Aorta (tissue), 5 donors: ENCODE results near the gene BLTP3B. TPM values are rescaled to one million over a fixed set of nuclear protein-coding genes. Genes with fewer than 3 reads are reported as not detected.
A peak's percentile ranks its signal among the peaks of the same experiment; 100 is the strongest.

Experiments
- ATAC-seq: fragments of 200-7000 bp; cut with Tn5 transposase; one replicate; pipeline ENCODE4 v1.9.1; 2022; ENCODE audit warnings: moderate library complexity; ENCODE audit not compliant: low FRiP score
- DNase-seq, 2 donors: peaks; one replicate each; pipeline ENCODE4 v3.0.0-alpha.2; 2020
- H3K27ac ChIP-seq, 2 donors: one replicate each; pipeline ENCODE4 v1.5.1; 2013; ENCODE audit warnings: low read length in 2 of 2, mild to moderate bottlenecking in 2 of 2, moderate library complexity in 2 of 2, control low read depth in 1 of 2, inconsistent platforms in 1 of 2, low read depth in 1 of 2
- H3K27me3 ChIP-seq, 2 donors: one replicate each; pipeline ENCODE4 v1.6.1; 2013; ENCODE audit warnings: control low read depth in 1 of 2, low read length in 1 of 2, mild to moderate bottlenecking in 1 of 2, moderate library complexity in 1 of 2; ENCODE audit not compliant: insufficient read depth in 2 of 2, control insufficient read depth in 1 of 2
- H3K36me3 ChIP-seq, 2 donors: one replicate each; pipeline ENCODE4 v1.6.1; 2013; ENCODE audit warnings: control low read depth in 1 of 2, low read length in 1 of 2, mild to moderate bottlenecking in 1 of 2; ENCODE audit not compliant: insufficient read depth in 2 of 2, control insufficient read depth in 1 of 2
- H3K4me1 ChIP-seq, 2 donors: one replicate each; pipeline ENCODE4 v1.6.1; 2013; ENCODE audit warnings: low read length in 2 of 2, control low read depth in 1 of 2, mild to moderate bottlenecking in 1 of 2, moderate library complexity in 1 of 2; ENCODE audit not compliant: insufficient read depth in 2 of 2, control insufficient read depth in 1 of 2
- H3K4me3 ChIP-seq, 2 donors: one replicate each; pipeline ENCODE4 v1.5.1; 2013; ENCODE audit warnings: low read length in 2 of 2, control low read depth in 1 of 2, mild to moderate bottlenecking in 1 of 2
- H3K9me3 ChIP-seq: one replicate; pipeline ENCODE4 v1.6.1; 2013; ENCODE audit warnings: mild to moderate bottlenecking, low read length; ENCODE audit not compliant: control insufficient read depth
- WGBS, 2 donors: extraction: QIAGEN DNeasy Blood & Tissue Kit; methylation state at CpG; one replicate each; pipeline ENCODE4 v1.1.7; 2013; 5-methylcytosine and 5-hydroxymethylcytosine counted together
- intact Hi-C, 2 donors: fragments of 100-400 bp; cut with DNase I; formaldehyde crosslinking; loops; one replicate each; pipeline versions ENCODE4 v1.14.2 to v1.15.0; 2022
- polyA plus RNA-seq, 2 donors: library from polyadenylated mRNA; stranded (reverse); fragments of 200-250 nt; gene quantifications; one replicate each; pipeline ENCODE4 v1.2.3, GENCODE V29; 2013
- total RNA-seq, 2 donors: library from RNA; stranded (reverse); fragmentation: NEBNext Ultra II Directional; extraction: Animal tissue kit (Norgen Biotek cat#: 25700); gene quantifications; one replicate each; pipeline ENCODE4 v1.2.1, GENCODE V29; 2021
- donor health status: healthy with polysubstance abuse.
- donor health status: Bipolar disorder and iron deficiency.
- donor health status: DM: no; HTN: no; CAD: no.
- donor health status: DM: no; HTN: no; CAD: no.
- donor health status: DM: yes; HTN: yes; CAD: no.

The BLTP3B gene
- total and polyA plus RNA-seq, 4 donors, result 8.6 to 57.2 (median 26.9) TPM

- WGBS, 2 donors, result 30 to 33% methylated on average over 6 of the region's 6 CpGs
- intact Hi-C loops, result no loop called here
- no peaks in the 10 kb centered on the region for H3K9me3 ChIP-seq
- ATAC-seq (no peak), DNase-seq (no peak)
- no peak overlapping the region for H3K4me3 ChIP-seq
- peak overlapping the region in 1 of 2 donors; percentile 9 for H3K27ac ChIP-seq
- no peaks in the 10 kb centered on the region for H3K27me3 ChIP-seq
- peaks cover 7 to 12% of the 10 kb centered on the region in 2 donors for H3K4me1 ChIP-seq
- H3K36me3 ChIP-seq, result no peaks in the 10 kb centered on the region
Measured at GRCh38 chr12:100138048-100138802, 4.4 kb downstream of the BLTP3B start.

GRCh38 chr12:100133200-100133599 is 9.5 kb downstream of the BLTP3B start:
- intact Hi-C loops, result no loop called here
- DNase-seq (no peak), ATAC-seq (no peak)
- Histone ChIP-seq H3K4me1 (peaks cover 2% of the 10 kb centered on the region in 2 donors), H3K4me3 (no peak overlapping the region), H3K27me3 (no peaks in the 10 kb centered on the region), H3K27ac (no peak overlapping the region), H3K9me3 (no peaks in the 10 kb centered on the region), H3K36me3 (no peaks in the 10 kb centered on the region)
- 92 to 93% methylated on average over 2 of the region's 2 CpGs for WGBS, 2 donors

- H3K27me3 ChIP-seq, result no peaks in the 10 kb centered on the region
- no peak overlapping the region for H3K27ac ChIP-seq
- intact Hi-C loops, result no loop called here
- peak in 1 of 2 donors; percentile 55 for DNase-seq
- ATAC-seq, result peak; percentile 81
- no peaks in the 10 kb centered on the region for H3K36me3 ChIP-seq
- no peaks in the 10 kb centered on the region for H3K9me3 ChIP-seq
- WGBS, 2 donors, result 0 to 6% methylated on average over 1 of the region's 1 CpG
- no peak overlapping the region for H3K4me3 ChIP-seq
- no peaks in the 10 kb centered on the region for H3K4me1 ChIP-seq
Measured at GRCh38 chr12:100128512-100128908, 14.2 kb downstream of the BLTP3B start.

GRCh38 chr12:100127766-100128511 is 14.7 kb downstream of the BLTP3B start:
- intact Hi-C loops, result no loop called here

GRCh38 chr12:100123316-100124095 is 19.2 kb downstream of the BLTP3B start:
- no peak for ATAC-seq
- intact Hi-C loops, result no loop called here
- H3K4me3 ChIP-seq, result no peak overlapping the region
- DNase-seq, result no peak
- H3K9me3 ChIP-seq, result no peaks in the 10 kb centered on the region
- H3K36me3 ChIP-seq, result no peaks in the 10 kb centered on the region
- 41 to 45% methylated on average over 8 of the region's 8 CpGs for WGBS, 2 donors
- no peaks in the 10 kb centered on the region for H3K4me1 ChIP-seq
- no peaks in the 10 kb centered on the region for H3K27me3 ChIP-seq
- H3K27ac ChIP-seq, result no peak overlapping the region

More at GRCh38 chr12:100127766-100128511, 14.7 kb downstream of the BLTP3B start:
- Histone ChIP-seq H3K27me3 (no peaks in the 10 kb centered on the region), H3K4me1 (no peaks in the 10 kb centered on the region), H3K4me3 (no peak overlapping the region), H3K27ac (no peak overlapping the region), H3K36me3 (no peaks in the 10 kb centered on the region), H3K9me3 (no peaks in the 10 kb centered on the region)
- DNase-seq, result no peak
- peak; percentile 71 for ATAC-seq
- WGBS, 2 donors, result 26 to 48% methylated on average over 1 of the region's 1 CpG

- 95 to 100% methylated on average over 1 of the region's 1 CpG for WGBS, 2 donors
- Histone ChIP-seq H3K9me3 (no peaks in the 10 kb centered on the region), H3K4me3 (no peak overlapping the region), H3K36me3 (peaks cover 0 to 2% of the 10 kb centered on the region in 2 donors), H3K27ac (no peak overlapping the region), H3K4me1 (no peaks in the 10 kb centered on the region), H3K27me3 (no peaks in the 10 kb centered on the region)
- intact Hi-C loops, result no loop called here
- ATAC-seq, result no peak
- no peak for DNase-seq
Measured at GRCh38 chr12:100120355-100120754, 22.3 kb downstream of the BLTP3B start.

GRCh38 chr12:100115291-100115690 is 27.4 kb downstream of the BLTP3B start:
- no peak for DNase-seq
- Histone ChIP-seq H3K4me1 (no peaks in the 10 kb centered on the region), H3K36me3 (peaks cover 0 to 2% of the 10 kb centered on the region in 2 donors), H3K27ac (no peak overlapping the region), H3K9me3 (no peaks in the 10 kb centered on the region), H3K4me3 (no peak overlapping the region), H3K27me3 (no peaks in the 10 kb centered on the region)
- no peak for ATAC-seq
- whole genome bisulfite sequencing, 2 donors, result 92 to 95% methylated on average over 8 of the region's 8 CpGs
- intact Hi-C loops, result no loop called here

GRCh38 chr12:100114574-100114973 is 28.1 kb downstream of the BLTP3B start:
- Histone ChIP-seq H3K27ac (no peak overlapping the region), H3K4me1 (no peaks in the 10 kb centered on the region), H3K36me3 (peaks cover 0 to 2% of the 10 kb centered on the region in 2 donors), H3K4me3 (no peak overlapping the region), H3K9me3 (no peaks in the 10 kb centered on the region), H3K27me3 (no peaks in the 10 kb centered on the region)
- intact Hi-C loops, result no loop called here
- ATAC-seq (no peak), DNase-seq (no peak)
